Measurements from ENCODE around the gene FHIT.

Gene FHIT

DNA sequence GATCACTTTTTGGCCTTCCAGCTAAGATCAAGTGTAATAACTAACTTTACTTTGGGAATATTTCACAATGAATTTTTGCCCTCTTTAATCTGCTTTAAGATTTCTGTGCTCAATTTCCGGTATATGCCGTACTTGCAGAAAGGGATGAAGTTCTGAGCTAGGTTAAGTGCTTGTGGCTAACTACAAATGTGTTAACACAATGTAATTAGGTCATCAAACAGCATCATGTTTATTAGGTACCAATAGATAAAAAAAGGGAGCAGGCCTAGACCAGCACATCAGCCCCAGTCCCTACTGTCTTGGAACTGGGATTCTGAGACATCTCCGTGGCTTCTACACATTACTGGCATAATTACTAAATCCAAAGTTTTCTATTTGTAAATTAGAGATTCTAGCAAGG lies 1268.7 kb downstream of the FHIT start:
- Histone ChIP-seq H3K4me1 (ENCODE audit: control insufficient read depth, low read length) (peaks cover 10% of the 10 kb centered on the region), H4K20me1 (ENCODE audit: control insufficient read depth, insufficient read depth, low read depth, low read length) (no peaks in the 10 kb centered on the region), H3K36me3 (ENCODE audit: control insufficient read depth, low read length) (no peaks in the 10 kb centered on the region), H3K4me2 (ENCODE audit: low read length) (no peak overlapping the region), H3F3A (ENCODE audit: control insufficient read depth, insufficient read depth) (no peaks in the 10 kb centered on the region), H3K4me3 (ENCODE audit: low read length) (no peak overlapping the region), H3K9me2 (replicated peaks; ENCODE audit: control insufficient read depth, low read length) (no peaks in the 10 kb centered on the region), H3K27me3 (ENCODE audit: control insufficient read depth, low read length) (no peaks in the 10 kb centered on the region), H3K79me2 (ENCODE audit: control insufficient read depth, low read length) (no peaks in the 10 kb centered on the region), H3K9me3 (ENCODE audit: control insufficient read depth, insufficient read depth, low read length) (peaks cover 6% of the 10 kb centered on the region; the same call in 1 of the 2 replicates), H3K27ac (ENCODE audit: low read depth, low read length) (no peak overlapping the region)
- TF ChIP-seq EZH2phosphoT487 (IDR thresholded peaks at IDR 0.05; ENCODE audit: borderline replicate concordance, low read length): no peak
- TF ChIP-seq, protein P1, sequence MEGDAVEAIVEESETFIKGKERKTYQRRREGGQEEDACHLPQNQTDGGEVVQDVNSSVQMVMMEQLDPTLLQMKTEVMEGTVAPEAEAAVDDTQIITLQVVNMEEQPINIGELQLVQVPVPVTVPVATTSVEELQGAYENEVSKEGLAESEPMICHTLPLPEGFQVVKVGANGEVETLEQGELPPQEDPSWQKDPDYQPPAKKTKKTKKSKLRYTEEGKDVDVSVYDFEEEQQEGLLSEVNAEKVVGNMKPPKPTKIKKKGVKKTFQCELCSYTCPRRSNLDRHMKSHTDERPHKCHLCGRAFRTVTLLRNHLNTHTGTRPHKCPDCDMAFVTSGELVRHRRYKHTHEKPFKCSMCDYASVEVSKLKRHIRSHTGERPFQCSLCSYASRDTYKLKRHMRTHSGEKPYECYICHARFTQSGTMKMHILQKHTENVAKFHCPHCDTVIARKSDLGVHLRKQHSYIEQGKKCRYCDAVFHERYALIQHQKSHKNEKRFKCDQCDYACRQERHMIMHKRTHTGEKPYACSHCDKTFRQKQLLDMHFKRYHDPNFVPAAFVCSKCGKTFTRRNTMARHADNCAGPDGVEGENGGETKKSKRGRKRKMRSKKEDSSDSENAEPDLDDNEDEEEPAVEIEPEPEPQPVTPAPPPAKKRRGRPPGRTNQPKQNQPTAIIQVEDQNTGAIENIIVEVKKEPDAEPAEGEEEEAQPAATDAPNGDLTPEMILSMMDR (IDR thresholded peaks at IDR 0.05; ENCODE audit: low read depth, low read length, poor library complexity, severe bottlenecking): no peak

DNA sequence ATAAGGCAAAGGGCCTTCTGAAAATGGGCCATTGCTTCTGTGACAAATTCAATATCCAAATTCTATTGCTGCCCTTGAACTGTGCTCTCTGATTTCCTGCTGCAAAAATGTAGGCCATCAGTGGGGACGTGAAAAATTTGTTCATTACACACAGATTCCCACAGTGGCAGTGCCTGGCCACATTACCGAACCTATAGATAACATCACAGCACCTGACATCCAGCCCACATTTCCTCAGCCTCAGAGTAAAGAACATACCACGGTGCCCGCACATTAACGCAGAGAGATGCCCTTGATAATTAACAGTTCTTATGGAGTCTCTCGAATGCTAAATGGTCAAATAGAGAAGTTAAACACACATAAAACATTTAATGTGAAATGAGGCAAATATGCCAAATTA lies 1269.9 kb downstream of the FHIT start:
- Histone ChIP-seq H3F3A (ENCODE audit: control insufficient read depth, insufficient read depth) (no peaks in the 10 kb centered on the region), H3K27me3 (ENCODE audit: control insufficient read depth, low read length) (no peaks in the 10 kb centered on the region), H3K36me3 (ENCODE audit: control insufficient read depth, low read length) (no peaks in the 10 kb centered on the region), H3K4me3 (ENCODE audit: low read length) (no peak overlapping the region), H3K79me2 (ENCODE audit: control insufficient read depth, low read length) (no peaks in the 10 kb centered on the region), H3K27ac (ENCODE audit: low read depth, low read length) (no peak overlapping the region), H4K20me1 (ENCODE audit: control insufficient read depth, insufficient read depth, low read depth, low read length) (no peaks in the 10 kb centered on the region), H3K4me2 (ENCODE audit: low read length) (no peak overlapping the region), H3K4me1 (ENCODE audit: control insufficient read depth, low read length) (peaks cover 10% of the 10 kb centered on the region), H3K9me2 (replicated peaks; ENCODE audit: control insufficient read depth, low read length) (no peaks in the 10 kb centered on the region), H3K9me3 (ENCODE audit: control insufficient read depth, insufficient read depth, low read length) (peaks cover 6% of the 10 kb centered on the region; the same call in 1 of the 2 replicates)
- no peak for TF ChIP-seq EZH2phosphoT487 (IDR thresholded peaks at IDR 0.05; ENCODE audit: borderline replicate concordance, low read length)
- TF ChIP-seq, protein P1 (IDR thresholded peaks at IDR 0.05; ENCODE audit: low read depth, low read length, poor library complexity, severe bottlenecking): no peak

DNA sequence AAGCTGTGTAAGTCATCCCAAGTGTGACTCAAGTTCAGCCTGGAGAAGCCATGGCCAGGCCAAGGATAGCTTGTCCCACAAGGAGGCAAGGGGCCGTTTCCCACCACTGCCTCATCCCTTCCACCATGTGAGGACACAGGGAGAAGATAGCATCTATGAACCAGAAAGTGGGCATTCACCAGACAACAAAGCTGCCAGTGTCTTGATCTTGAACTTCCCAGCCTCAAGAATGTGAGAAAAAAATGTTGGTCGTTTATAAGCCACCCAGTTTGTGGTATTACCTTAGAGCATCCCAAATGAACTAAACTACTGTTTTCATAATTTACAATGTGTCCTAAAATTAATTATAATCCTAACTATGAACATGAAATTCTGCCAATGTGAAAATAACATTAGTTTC lies 1270.7 kb downstream of the FHIT start:
- Histone ChIP-seq H3K27ac (ENCODE audit: low read depth, low read length) (no peak overlapping the region), H3K27me3 (ENCODE audit: control insufficient read depth, low read length) (no peaks in the 10 kb centered on the region), H3F3A (ENCODE audit: control insufficient read depth, insufficient read depth) (no peaks in the 10 kb centered on the region), H3K4me1 (ENCODE audit: control insufficient read depth, low read length) (peaks cover 3% of the 10 kb centered on the region), H3K36me3 (ENCODE audit: control insufficient read depth, low read length) (no peaks in the 10 kb centered on the region), H3K9me3 (ENCODE audit: control insufficient read depth, insufficient read depth, low read length) (peaks cover 6% of the 10 kb centered on the region; the same call in 1 of the 2 replicates), H3K79me2 (ENCODE audit: control insufficient read depth, low read length) (no peaks in the 10 kb centered on the region), H3K4me3 (ENCODE audit: low read length) (no peak overlapping the region), H3K9me2 (replicated peaks; ENCODE audit: control insufficient read depth, low read length) (no peaks in the 10 kb centered on the region), H3K4me2 (ENCODE audit: low read length) (no peak overlapping the region), H4K20me1 (ENCODE audit: control insufficient read depth, insufficient read depth, low read depth, low read length) (no peaks in the 10 kb centered on the region)
- TF ChIP-seq EZH2phosphoT487 (IDR thresholded peaks at IDR 0.05; ENCODE audit: borderline replicate concordance, low read length): no peak
- TF ChIP-seq, protein P1 (IDR thresholded peaks at IDR 0.05; ENCODE audit: low read depth, low read length, poor library complexity, severe bottlenecking): no peak
